GM19351 (cell line): ENCODE measurements around the gene TPD52L1.
A peak's percentile ranks its signal among the peaks of the same experiment; 100 is the strongest.
"Not testable (repeated sequence)": the region's sequence is repeated elsewhere in the genome, so short reads cannot be mapped to it uniquely, and the experiment has no call there.

Source experiments
- ATAC-seq: cut with Tn5 transposase; IDR thresholded peaks from one replicate; pipeline ENCODE4 v1.9.1; 2021; ENCODE audit warnings: mild to moderate bottlenecking, moderate library complexity; ENCODE audit not compliant: unreplicated experiment

TPD52L1 gene

DNA sequence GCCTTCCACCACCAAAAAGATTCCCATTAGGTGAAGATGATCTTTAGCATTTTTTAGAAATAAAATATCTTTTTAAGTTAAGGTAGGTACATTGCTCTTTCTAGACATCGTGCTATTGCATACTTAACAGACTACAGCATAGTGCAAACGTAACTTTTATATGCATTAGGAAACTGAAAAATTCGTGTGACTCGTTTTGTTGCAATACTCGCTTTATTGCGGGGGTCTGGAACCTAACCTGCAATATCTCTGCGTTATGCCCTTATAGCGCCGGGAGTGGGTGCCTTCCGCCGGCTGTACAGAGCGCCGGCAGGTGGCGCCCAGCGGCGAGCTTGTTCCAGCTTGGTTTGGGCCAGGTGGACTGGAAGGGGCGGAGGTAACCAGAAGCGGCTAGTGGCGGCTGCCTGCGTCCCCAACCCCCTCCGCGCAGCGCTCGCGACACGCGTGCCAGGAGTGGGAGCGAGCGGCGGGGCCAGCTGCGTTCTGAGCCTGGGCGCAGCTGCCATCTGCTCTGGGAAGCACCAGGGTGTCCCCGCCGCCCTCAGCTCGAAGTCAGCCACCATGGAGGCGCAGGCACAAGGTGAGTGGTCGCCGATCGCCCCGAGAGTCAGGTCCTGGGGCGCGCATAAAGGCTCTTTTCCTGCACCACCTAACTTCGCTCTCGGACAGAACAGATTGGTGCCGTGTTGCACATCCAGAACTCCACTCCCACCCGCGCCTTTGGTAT, at the start of gene TPD52L1:
Gene TPD52L1, plus strand, starts transcription at position 383 of the 727 bp plus-strand sequence. Its CDS starts 179 bp downstream, at position 562.
- peak; percentile 97 for ATAC-seq

- ATAC-seq, result no peak
Observed at GRCh38 chr6:125104425-125104824, 49.1 kb upstream of the TPD52L1 start.

DNA sequence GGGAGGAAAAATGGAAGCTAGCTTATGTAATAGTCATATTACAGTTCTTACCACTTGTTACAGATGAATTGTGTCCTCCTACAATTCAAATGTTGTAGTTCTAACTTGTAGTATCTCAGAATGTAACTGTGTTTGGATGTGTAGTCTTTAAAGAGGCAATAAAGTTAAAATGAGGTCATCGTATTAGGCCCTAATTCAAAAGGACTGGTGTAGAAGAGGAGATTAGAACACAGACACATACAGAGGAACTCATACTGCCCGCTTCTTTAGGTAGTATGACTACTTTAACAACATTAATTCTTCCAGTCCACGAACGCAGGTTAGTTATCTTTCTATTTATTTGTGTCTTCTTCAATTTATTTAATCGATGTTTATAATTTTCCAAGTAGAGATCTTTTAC, 46.5 kb upstream of the TPD52L1 start:
- no peak for ATAC-seq

GRCh38 chr6:125107896-125108295, 45.7 kb upstream of the TPD52L1 start:
- ATAC-seq, result no peak

DNA sequence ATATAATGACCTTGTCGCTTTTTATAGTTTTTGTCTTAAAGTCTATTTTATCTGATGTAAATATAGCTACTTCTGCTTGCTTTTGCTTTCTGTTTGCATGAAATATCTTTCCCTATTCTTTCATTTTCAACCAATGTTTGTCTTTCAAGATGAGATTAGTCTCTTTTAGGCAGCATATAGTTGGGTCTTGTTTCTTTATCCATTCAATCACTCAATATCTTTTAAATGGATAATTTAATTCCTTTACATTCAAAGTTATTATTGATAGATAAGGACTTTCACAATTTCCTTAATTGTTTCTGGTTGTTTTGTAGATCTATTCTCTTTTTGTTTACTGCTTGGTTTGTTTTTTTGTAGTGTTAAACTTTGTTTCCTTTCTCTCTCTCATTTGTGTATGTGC, 43.5 kb upstream of the TPD52L1 start:
- no peak for ATAC-seq

DNA sequence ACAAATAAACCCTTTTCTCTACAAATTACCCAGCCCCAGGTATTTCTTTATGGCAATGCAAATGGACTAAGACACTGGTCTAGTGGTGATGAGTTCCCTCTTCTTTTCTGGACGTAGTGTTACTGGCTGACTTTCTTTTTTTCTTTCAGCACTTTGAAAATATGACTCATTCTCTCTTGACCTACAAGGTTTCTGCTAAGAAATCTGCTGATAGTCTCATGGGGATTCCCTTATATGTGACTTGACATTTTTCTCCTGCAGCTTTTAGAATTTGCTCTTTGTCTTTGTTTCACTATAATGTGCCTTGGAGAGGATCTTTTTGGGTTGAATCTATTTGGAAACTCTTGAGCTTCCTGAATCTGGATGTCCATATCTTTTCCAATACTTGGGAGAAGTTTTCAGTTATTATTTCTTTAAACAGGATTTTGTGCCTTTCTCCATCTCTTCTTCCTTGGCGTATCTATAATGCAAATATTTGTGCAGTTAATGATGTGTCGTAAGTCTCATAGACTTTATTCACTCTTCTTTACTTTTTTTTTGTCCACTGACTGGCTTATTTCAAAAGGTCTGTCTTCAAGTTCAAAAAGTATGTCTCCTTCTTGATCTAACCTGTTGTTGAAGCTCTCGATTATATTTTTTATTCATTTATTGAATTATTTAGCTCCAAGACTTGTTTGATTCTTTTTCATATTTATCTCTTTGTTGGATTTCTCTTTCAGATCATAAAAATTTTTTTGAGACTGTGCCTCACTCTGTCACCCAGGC, 42.2 kb upstream of the TPD52L1 start:
- no peak for ATAC-seq

DNA sequence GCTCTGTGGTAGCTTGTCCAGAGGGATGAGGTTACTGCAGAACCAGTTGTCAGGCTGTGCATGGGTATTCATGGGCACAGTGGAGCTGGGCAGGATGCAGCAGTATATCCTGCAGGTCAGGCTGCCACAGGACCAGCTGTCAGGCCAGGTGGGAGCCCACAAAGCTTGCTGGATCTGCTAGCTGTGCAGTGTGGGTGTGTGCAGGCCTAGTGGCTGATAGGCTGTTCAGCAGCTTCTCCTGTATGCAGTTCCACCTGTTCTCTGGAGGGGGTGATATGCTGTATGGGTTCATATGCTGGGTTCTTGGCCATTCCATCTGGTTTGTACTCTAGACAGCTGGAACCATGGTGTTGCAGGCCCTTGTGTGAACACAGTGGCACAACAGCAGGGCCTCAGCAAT, 40.6 kb upstream of the TPD52L1 start:
- no peak for ATAC-seq

- peak; percentile 75 for ATAC-seq
Observed at GRCh38 chr6:125114248-125114858, 39.2 kb upstream of the TPD52L1 start.

GRCh38 chr6:125116170-125116569, 37.4 kb upstream of the TPD52L1 start:
- no peak for ATAC-seq

DNA sequence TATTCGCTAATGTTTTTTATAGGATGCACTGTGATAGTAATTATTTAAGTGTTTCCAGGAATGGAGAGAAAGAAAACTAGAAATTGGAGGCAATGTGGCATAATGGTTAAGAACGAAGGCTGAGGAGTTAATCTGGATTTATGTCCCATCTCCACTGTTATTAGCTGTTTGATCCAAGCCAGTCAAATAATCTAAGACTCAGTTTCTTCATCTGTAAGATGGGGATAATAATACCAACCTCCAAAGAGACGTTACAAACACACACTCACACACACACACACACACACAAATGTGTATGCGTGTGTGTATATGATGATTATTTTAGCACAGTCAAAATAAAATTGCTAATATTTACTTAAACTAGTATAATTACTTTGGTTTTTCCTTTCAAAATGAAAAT, 36.9 kb upstream of the TPD52L1 start:
- no peak for ATAC-seq

DNA sequence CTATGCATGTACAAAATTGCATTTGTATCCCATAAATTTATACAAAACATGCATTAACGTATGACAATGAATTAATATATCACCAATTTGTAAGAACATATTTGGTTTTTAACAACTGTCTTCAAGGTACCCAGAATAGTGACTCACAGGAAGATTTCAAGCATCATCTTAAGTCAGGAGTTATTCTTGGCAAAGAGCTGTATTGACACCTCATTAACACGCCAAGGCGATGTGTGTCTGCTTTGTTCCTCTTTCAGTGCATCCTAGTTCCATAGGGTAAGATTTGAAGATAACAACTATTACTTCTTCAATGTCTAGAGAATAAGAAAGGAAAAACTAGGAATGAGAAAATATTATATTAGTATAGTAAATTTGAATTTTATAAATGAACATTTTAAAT, 35.8 kb upstream of the TPD52L1 start:
- no peak for ATAC-seq

- no peak for ATAC-seq
Observed at GRCh38 chr6:125120054-125120590, 33.5 kb upstream of the TPD52L1 start.

DNA sequence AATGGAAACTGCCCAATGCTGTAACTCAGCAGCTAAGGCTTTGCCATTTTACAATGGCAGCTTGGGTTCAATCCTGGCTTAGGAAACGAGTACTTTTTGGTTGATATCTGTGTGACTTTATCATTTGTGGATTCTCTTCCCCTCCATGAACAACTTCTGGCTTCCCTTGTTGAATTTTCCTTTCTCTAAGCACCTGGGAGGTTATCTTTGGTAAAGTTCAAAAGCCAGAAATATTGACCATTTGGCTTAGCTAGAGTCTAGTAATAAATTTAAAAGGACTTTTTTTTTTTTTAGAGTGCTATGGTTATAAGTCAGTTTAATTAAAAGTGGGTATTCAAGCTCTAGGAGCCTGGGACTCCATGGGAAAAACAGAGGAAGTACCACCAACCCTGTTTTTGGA, 31.7 kb upstream of the TPD52L1 start:
- no peak for ATAC-seq

GRCh38 chr6:125123051-125123450, 30.5 kb upstream of the TPD52L1 start:
- no peak for ATAC-seq

GRCh38 chr6:125123468-125124048, 30.0 kb upstream of the TPD52L1 start:
- ATAC-seq, result no peak

DNA sequence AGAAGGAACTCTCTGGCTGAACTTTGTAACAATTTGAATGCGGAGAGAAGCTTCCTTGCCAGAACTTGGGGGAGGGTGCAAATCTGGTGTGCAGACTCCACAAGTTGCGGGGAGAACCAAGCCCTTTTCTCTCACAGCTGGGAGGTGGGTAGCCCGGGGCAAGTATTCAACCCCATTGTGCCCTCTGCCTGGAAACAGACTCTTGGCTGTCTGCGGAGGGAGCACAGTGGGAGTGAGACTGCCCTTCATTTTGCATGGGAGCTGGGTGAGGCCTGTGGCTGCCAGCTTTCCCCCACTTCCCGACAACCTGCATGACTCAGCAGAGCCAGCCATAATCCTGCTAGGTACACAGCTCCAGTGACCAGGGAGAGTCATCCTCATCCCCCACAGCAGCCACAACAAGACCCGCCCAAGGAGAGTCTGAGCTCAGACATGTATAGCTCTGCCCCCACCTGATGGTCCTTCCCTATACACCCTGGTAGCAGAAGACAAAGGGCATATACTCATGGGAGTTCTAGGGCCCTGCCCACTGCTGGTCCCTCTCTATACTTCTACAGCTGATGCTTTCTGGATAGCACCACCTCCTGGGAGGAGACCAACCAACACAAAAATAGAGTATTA, 29.4 kb upstream of the TPD52L1 start:
- no peak for ATAC-seq

DNA sequence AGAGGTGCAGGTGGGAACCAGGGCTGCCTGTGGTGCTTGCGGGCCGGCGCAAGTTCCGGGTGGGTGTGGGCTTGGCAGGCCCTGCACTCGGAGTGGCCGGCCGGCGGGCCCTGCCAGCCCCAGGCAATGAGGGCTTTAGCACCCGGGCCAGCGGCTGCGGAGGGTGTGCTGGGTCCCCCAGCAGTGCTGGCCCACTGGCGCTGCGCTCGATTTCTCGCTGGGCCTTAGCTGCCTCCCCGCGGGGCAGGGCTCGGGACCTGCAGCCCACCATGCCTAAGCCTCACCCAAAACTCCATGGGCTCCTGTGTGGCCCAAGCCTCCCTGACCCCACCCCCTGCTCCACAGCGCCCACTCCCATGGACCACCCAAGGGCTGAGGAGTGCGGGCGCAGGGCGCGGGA, 27.7 kb upstream of the TPD52L1 start:
- ATAC-seq, result not testable (repeated sequence)

DNA sequence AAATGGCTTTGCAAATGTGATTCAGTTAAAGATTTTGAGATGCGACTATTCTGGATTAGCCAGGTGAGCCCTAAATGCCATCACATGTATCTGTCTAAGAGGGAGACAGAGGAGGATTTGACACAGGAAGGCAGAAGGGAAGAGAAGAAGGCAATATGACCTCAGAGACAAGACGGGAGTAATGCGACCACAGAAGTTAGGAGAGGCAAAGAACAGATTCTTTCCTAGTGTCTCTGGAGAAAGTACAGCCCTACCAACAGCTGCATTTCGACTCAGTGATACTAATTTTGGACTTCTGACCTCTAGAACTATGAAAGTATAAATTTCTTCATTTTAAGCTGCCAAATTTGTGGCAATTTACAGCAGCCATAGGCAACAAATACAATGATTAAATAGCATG, 24.2 kb upstream of the TPD52L1 start:
- no peak for ATAC-seq

DNA sequence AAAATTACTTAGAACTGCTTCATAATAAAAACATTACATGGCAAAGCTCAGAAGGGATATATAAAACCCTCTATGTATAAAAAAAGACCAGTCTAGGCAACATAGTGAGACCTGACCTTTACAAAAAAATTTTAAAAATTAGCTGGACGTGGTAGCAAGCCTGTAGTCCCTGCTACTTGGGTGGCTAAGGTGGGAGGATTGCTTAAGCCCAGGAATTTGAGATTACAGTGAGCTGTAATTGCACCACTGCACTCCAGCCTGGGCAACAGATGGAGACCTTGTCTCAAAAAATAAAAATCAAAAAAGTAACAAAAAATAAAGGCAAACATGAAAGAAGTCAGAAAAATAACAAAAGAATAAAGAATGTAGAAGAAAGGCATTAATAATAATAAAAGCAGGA, 21.5 kb upstream of the TPD52L1 start:
- ATAC-seq, result no peak

DNA sequence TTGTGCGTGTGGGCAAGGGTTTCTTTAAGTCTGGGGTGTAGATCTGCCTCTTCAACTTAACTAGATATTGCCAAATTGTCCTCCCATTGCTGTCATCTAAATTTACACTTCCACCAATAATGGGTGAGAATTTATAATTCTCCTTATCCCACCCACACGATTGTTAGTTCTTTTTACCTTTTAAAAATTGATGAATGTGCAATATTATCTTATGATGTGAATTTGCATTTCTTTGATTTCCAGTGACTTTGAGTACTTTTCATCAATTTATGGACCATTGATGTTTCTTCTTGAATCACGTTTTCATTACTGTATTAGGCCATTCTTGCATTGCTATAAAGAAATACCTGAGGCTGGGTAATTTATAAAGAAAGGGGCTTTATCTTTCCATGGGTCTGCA, 17.2 kb upstream of the TPD52L1 start:
- no peak for ATAC-seq

DNA sequence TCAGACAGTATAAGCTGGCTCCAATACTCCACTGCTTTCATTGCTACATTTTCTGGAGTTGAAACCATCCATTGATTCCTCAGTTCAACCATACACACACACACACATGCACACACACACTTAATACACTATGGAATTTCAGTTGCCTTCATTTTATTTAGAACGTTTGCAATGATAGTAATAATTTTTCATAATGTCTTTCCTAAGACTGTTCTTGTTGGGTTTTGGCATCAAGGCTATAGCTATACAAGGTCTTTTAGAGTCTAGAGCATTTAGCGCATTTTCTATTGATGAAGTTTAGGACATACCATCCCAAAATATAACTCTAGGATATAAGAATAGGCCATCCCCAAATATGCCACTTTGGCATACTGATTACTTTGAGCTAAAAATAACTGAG, 15.5 kb upstream of the TPD52L1 start:
- ATAC-seq, result no peak
